ENCODE data around the gene CRTC2. TPM values are rescaled to one million over a fixed set of nuclear protein-coding genes. Genes with fewer than 3 reads are reported as not detected.
A peak's percentile ranks its signal among the peaks of the same experiment; 100 is the strongest.

CRTC2 gene
- total RNA-seq, 1 experiment from 2014 or later, result 40.8 TPM

GRCh38 chr1:153963850-153964331 is 5.5 kb upstream of the CRTC2 start:
- no peak for DNase-seq (ENCODE audit: low spot score)
- peak overlapping the region; percentile 74 for H3K27ac ChIP-seq (ENCODE audit: low read depth, low read length, poor library complexity, severe bottlenecking)
- POLR2A ChIA-PET (ENCODE audit: low non-redundant PET), result interaction anchor here (0.6 to 1.0 kb wide), 2 partner anchors 22 to 209 kb away, joined by 3 to 6 read pairs; partner anchors contain the start of gene RAB13
- H3K4me1 ChIP-seq (ENCODE audit: insufficient read depth, low read length, poor library complexity, severe bottlenecking), result peaks cover 25% of the 10 kb centered on the region
- intact Hi-C loops (cut with micrococcal nuclease; ENCODE audit: unreplicated experiment), result loop anchor here (5.0 kb wide), 1 partner anchor 292 kb away; the partner anchor contains the start of gene ILF2
- CTCF ChIA-PET, result no interaction called here
- TF ChIP-seq CTCF (conservative IDR thresholded peaks at IDR 0.05; ENCODE audit: low read depth, low read length) (no peak), EZH2 (IDR thresholded peaks at IDR 0.05; ENCODE audit: borderline replicate concordance, low read depth, low read length, poor library complexity, severe bottlenecking) (no peak)
- peaks cover 13% of the 10 kb centered on the region for H3K36me3 ChIP-seq (ENCODE audit: insufficient read depth, low read length, poor library complexity, severe bottlenecking)
- H3K4me3 ChIP-seq (ENCODE audit: low read depth, low read length, poor library complexity, severe bottlenecking), result peak overlapping the region; percentile 77
- TSS peak; percentile 33 for BruUV-seq (replicated peaks)
- no peaks in the 10 kb centered on the region for H3K27me3 ChIP-seq (replicated peaks; ENCODE audit: insufficient read depth, low read depth, low read length, poor library complexity)
- H3K9me3 ChIP-seq (ENCODE audit: low read depth, low read length, poor library complexity, severe bottlenecking), result no peaks in the 10 kb centered on the region

GRCh38 chr1:153963030-153963849 is 4.8 kb upstream of the CRTC2 start, which contains the start of gene SLC39A1:
Gene SLC39A1, minus strand, starts transcription at chr1:153963537. Its CDS starts 822 bp downstream, at chr1:153962715.
- CTCF ChIA-PET, result interaction anchor here (1.6 kb wide), 1 partner anchor 17 kb away, joined by 3 read pairs; the partner anchor contains the start of gene DENND4B
- no TSS peak for BruUV-seq (replicated peaks)
- TF ChIP-seq EZH2 (IDR thresholded peaks at IDR 0.05; ENCODE audit: borderline replicate concordance, low read depth, low read length, poor library complexity, severe bottlenecking) (no peak), CTCF (conservative IDR thresholded peaks at IDR 0.05; ENCODE audit: low read depth, low read length) (no peak)

DNA sequence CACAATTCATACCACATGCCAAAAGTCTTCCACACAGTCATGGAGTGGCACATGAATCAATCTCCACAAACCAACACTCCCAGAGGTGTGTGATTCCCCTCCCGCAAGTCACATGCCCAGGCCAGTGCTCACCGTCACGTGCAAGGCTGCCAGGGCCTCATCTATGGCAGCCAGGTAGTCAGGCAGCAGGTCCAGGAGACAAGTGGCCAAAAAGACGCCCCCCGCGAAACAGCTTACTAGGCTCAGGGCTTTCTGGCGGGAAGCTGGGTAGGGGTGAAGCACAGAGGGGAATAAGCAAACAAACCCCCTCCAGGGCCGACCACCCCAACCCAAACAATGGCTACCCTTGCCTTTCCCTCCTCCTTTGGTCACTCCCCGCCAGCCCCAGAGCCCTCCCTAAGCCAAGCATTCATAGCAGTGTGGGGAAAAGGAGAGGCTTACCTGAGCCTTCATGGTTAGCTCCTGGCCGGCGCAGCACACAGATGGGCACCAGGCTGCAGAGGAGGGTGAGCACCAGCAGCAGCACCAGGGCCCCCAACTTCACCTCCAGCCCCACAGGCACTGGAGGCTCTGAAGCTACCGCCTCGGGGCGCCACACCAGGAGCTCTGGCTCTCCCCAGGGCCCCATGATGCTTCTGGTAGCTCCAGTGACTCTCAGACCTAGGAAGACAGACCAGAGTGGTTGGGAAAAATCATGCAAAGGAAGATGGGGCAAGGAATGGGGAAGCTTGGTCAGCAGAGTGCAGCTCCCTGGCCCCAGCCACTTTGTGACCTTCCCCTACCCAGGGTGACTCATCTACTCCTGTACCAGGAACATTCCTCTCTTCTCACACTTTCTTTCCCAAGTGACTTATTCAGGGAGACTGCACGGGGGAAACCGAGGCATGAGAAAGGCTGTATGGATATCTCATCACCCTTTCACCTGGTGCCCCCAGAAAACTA is 3.9 kb upstream of the CRTC2 start:
- CTCF ChIA-PET, result interaction anchor here (1.6 kb wide), 1 partner anchor 16 kb away, joined by 3 read pairs; the partner anchor contains the start of gene DENND4B

More at GRCh38 chr1:153963030-153963849, 4.8 kb upstream of the CRTC2 start, which contains the start of gene SLC39A1:
- peak within 1 kb of the TSS; percentile 77 for H3K4me3 ChIP-seq (ENCODE audit: low read depth, low read length, poor library complexity, severe bottlenecking)
- POLR2A ChIA-PET (ENCODE audit: low non-redundant PET), result interaction anchor here (0.6 to 1.0 kb wide), 3 partner anchors 22 to 209 kb away, joined by 3 to 6 read pairs (median 3); partner anchors contain the start of gene RAB13
- H3K27ac ChIP-seq (ENCODE audit: low read depth, low read length, poor library complexity, severe bottlenecking), result peak within 1 kb of the TSS; percentile 74
- peaks cover 20% of the 10 kb centered on the region for H3K4me1 ChIP-seq (ENCODE audit: insufficient read depth, low read length, poor library complexity, severe bottlenecking)
- H3K36me3 ChIP-seq (ENCODE audit: insufficient read depth, low read length, poor library complexity, severe bottlenecking), result peaks cover 13% of the 10 kb centered on the region
- H3K27me3 ChIP-seq (replicated peaks; ENCODE audit: insufficient read depth, low read depth, low read length, poor library complexity), result no peaks in the 10 kb centered on the region
- intact Hi-C loops (cut with micrococcal nuclease; ENCODE audit: unreplicated experiment), result loop anchor here (5.0 kb wide), 1 partner anchor 291 kb away; the partner anchor contains the start of gene ILF2
- DNase-seq (ENCODE audit: low spot score), result peak; percentile 99
- H3K9me3 ChIP-seq (ENCODE audit: low read depth, low read length, poor library complexity, severe bottlenecking), result no peaks in the 10 kb centered on the region

More for the DNA sequence above, 3.9 kb upstream of the CRTC2 start:
- Histone ChIP-seq H3K27ac (ENCODE audit: low read depth, low read length, poor library complexity, severe bottlenecking) (peak overlapping the region; percentile 74), H3K36me3 (ENCODE audit: insufficient read depth, low read length, poor library complexity, severe bottlenecking) (peaks cover 13% of the 10 kb centered on the region), H3K27me3 (replicated peaks; ENCODE audit: insufficient read depth, low read depth, low read length, poor library complexity) (no peaks in the 10 kb centered on the region), H3K9me3 (ENCODE audit: low read depth, low read length, poor library complexity, severe bottlenecking) (no peaks in the 10 kb centered on the region), H3K4me1 (ENCODE audit: insufficient read depth, low read length, poor library complexity, severe bottlenecking) (peaks cover 20% of the 10 kb centered on the region), H3K4me3 (ENCODE audit: low read depth, low read length, poor library complexity, severe bottlenecking) (peak overlapping the region; percentile 77)
- DNase-seq (ENCODE audit: low spot score), result no peak
- POLR2A ChIA-PET (ENCODE audit: low non-redundant PET), result interaction anchor here (0.7 to 1.0 kb wide), 2 partner anchors 14 to 28 kb away, joined by 3 read pairs; no protein-coding TSS in a partner anchor
- BruUV-seq (replicated peaks), result no TSS peak
- intact Hi-C loops (cut with micrococcal nuclease; ENCODE audit: unreplicated experiment), result loop anchor here (5.0 kb wide), 1 partner anchor 290 kb away; the partner anchor contains the start of gene ILF2
- TF ChIP-seq EZH2 (IDR thresholded peaks at IDR 0.05; ENCODE audit: borderline replicate concordance, low read depth, low read length, poor library complexity, severe bottlenecking), result no peak
- no peak for TF ChIP-seq CTCF (conservative IDR thresholded peaks at IDR 0.05; ENCODE audit: low read depth, low read length)
